A549 (cell line): ENCODE measurements around the gene MBOAT2. TPM values are rescaled to one million over a fixed set of nuclear protein-coding genes. Genes with fewer than 3 reads are reported as not detected.

Experiments used
- ATAC-seq, 2 experiments: fragments of 200-7000 bp in 1 of 2; fragments of >200 bp in 1 of 2; cut with Nextera tagmentation in 1 of 2; cut with Tn5 transposase in 1 of 2; 3 replicates each; pipeline versions ENCODE4 v1.8.0 to v1.9.1; 2018 to 2020; ENCODE audit warnings: mild to moderate bottlenecking in 1 of 2, moderate library complexity in 1 of 2
- CTCF ChIA-PET: fragments of 300-600 bp; sonication (Branson Sonifier 250); formaldehyde crosslinking; extraction: SDS; loops from one replicate; lab custom pipeline; 2021; ENCODE audit warnings: antibody characterized with exemption, inconsistent platforms; lab: Yijun Ruan, JAX
- POLR2A ChIA-PET: fragments of 350-600 bp; formaldehyde crosslinking; extraction: SDS; loops from one replicate; lab custom pipeline; 2021; ENCODE audit warnings: antibody characterized with exemption, inconsistent platforms; lab: Yijun Ruan, JAX
- DNase-seq, 2 experiments: peaks; one replicate each; pipeline versions ENCODE4 v3.0.0 to v3.0.0-alpha.2; 2011 to 2016; ENCODE audit warnings: low read depth in 1 of 2, low spot score in 1 of 2
- FAIRE-seq: peaks from 2 replicates; lab custom pipeline; 2011; peaks lifted over from hg19 to GRCh38; lab: Jason Lieb, UNC
- H3K27ac ChIP-seq, 2 experiments: fragments of >200 bp; sonication (Bioruptor Twin); formaldehyde crosslinking; 3 replicates each; pipeline ENCODE4 v1.5.1; 2016 to 2017
- H3K4me1 ChIP-seq: fragments of >200 bp; sonication (Bioruptor Twin); formaldehyde crosslinking; 3 replicates; pipeline ENCODE4 v1.6.1; 2016
- H3K4me2 ChIP-seq: fragments of >200 bp; sonication (Bioruptor Twin); formaldehyde crosslinking; 3 replicates; pipeline ENCODE4 v1.6.1; 2016
- H3K4me3 ChIP-seq: fragments of >200 bp; sonication (Bioruptor Twin); formaldehyde crosslinking; 3 replicates; pipeline ENCODE4 v1.5.1; 2016
- H3K9me3 ChIP-seq: fragments of >200 bp; sonication (Bioruptor Twin); formaldehyde crosslinking; 3 replicates; pipeline ENCODE4 v1.6.1; 2016
- BHLHE40 ChIP-seq: IDR thresholded peaks from 2 replicates; pipeline ENCODE4 v1.6.1; 2012; ENCODE audit warnings: low read depth, low read length, inconsistent platforms
- CBX8 ChIP-seq: fragments of 200-600 bp; sonication (generic); IDR thresholded peaks from 2 replicates; pipeline ENCODE4 v1.6.1; 2016
- CHD4 ChIP-seq: fragments of 200-600 bp; sonication (generic); IDR thresholded peaks from 2 replicates; pipeline ENCODE4 v1.6.1; 2016; ENCODE audit warnings: antibody characterized with exemption, mild to moderate bottlenecking, borderline replicate concordance
- HEYL ChIP-seq: fragments of 250-450 bp; sonication (Bioruptor Pico); IDR thresholded peaks from 2 replicates; pipeline ENCODE4 v1.8.0; 2021; ENCODE audit warnings: mild to moderate bottlenecking, moderate library complexity
- HOXB13 ChIP-seq: fragments of 250-450 bp; sonication (Bioruptor Pico); IDR thresholded peaks from 2 replicates; pipeline ENCODE4 v1.5.0; 2020; ENCODE audit warnings: low read depth, mild to moderate bottlenecking, moderate library complexity
- HOXB5 ChIP-seq: fragments of 250-450 bp; sonication (Bioruptor Pico); IDR thresholded peaks from 2 replicates; pipeline ENCODE4 v1.5.0; 2020; ENCODE audit warnings: mild to moderate bottlenecking, moderate library complexity
- JUNB ChIP-seq: fragments of >200 bp; sonication (Bioruptor Twin); formaldehyde crosslinking; IDR thresholded peaks from 2 replicates; pipeline ENCODE4 v1.6.1; 2016
- KDM1A ChIP-seq: fragments of 200-600 bp; sonication (generic); IDR thresholded peaks from 2 replicates; pipeline ENCODE4 v1.6.1; 2016; ENCODE audit warnings: low read depth, mild to moderate bottlenecking
- MAFK ChIP-seq: fragments of 450-650 bp; IDR thresholded peaks from 2 replicates; pipeline ENCODE4 v1.6.1; 2014; ENCODE audit not compliant: partially characterized antibody
- MYC ChIP-seq: IDR thresholded peaks from 2 replicates; pipeline ENCODE4 v1.6.1; 2012; ENCODE audit warnings: mild to moderate bottlenecking, inconsistent platforms, low read length, improper control_type of control experiment, borderline replicate concordance
- RCOR1 ChIP-seq: fragments of 150-350 bp; IDR thresholded peaks from 2 replicates; pipeline ENCODE4 v1.6.1; 2014; ENCODE audit warnings: antibody characterized with exemption, low read length, low read depth
- RFX5 ChIP-seq: fragments of 450-650 bp; IDR thresholded peaks from 2 replicates; pipeline ENCODE4 v1.7.1; 2014; ENCODE audit warnings: antibody characterized with exemption, mild to moderate bottlenecking, moderate library complexity
- RNF2 ChIP-seq: fragments of 200-600 bp; sonication (generic); IDR thresholded peaks from 2 replicates; pipeline ENCODE4 v1.6.1; 2016; ENCODE audit warnings: low read depth, mild to moderate bottlenecking, antibody characterized with exemption, moderate library complexity, borderline replicate concordance
- ZC3H11A ChIP-seq: fragments of 450-650 bp; IDR thresholded peaks from 2 replicates; pipeline ENCODE4 v1.6.1; 2014; ENCODE audit warnings: antibody characterized with exemption, mild to moderate bottlenecking
- ZFP36 ChIP-seq: fragments of 450-650 bp; IDR thresholded peaks from 2 replicates; pipeline ENCODE4 v1.6.1; 2014; ENCODE audit warnings: borderline replicate concordance; ENCODE audit not compliant: partially characterized antibody
- ZSCAN20 ChIP-seq: fragments of 250-450 bp; sonication (Bioruptor Pico); IDR thresholded peaks from 2 replicates; pipeline ENCODE4 v1.8.0; 2022; ENCODE audit warnings: mild to moderate bottlenecking, moderate library complexity
- WGBS: methylation state at CpG from one replicate; pipeline ENCODE4 v1.1.6; 2017; ENCODE audit errors: missing lambda C conversion rate; 5-methylcytosine and 5-hydroxymethylcytosine counted together
- polyA plus RNA-seq, 4 experiments: library from polyadenylated mRNA; depleted of rRNA in 3 of 4; stranded (reverse); fragments of >200 nt; fragmentation: RNase III in 1 of 4; extraction: RNeasy Plus Mini Kit Qiagen cat#74134 plus additional on column Dnase treatment in 1 of 4; gene quantifications; 2 replicates in 3 of 4; 3 replicates in 1 of 4; pipeline ENCODE4 v1.2.3, GENCODE V29; 2011 to 2017
- TF ChIP-seq, protein P1 (sequence below): fragments of 250-450 bp; sonication (Bioruptor Pico); IDR thresholded peaks from 2 replicates; pipeline ENCODE4 v1.5.0; 2021; ENCODE audit warnings: mild to moderate bottlenecking, moderate library complexity, borderline replicate concordance
- TF ChIP-seq, protein P2 (sequence below): fragments of 200-600 bp; sonication (generic); IDR thresholded peaks from 2 replicates; pipeline ENCODE4 v1.6.1; 2016; ENCODE audit warnings: antibody characterized with exemption, mild to moderate bottlenecking, moderate library complexity
- TF ChIP-seq, protein P3 (sequence below): fragments of 450-650 bp; IDR thresholded peaks from 2 replicates; pipeline ENCODE4 v1.6.1; 2014; ENCODE audit warnings: antibody characterized with exemption
- TF ChIP-seq, protein P4 (sequence below): fragments of 250-450 bp; sonication (Bioruptor Pico); IDR thresholded peaks from 2 replicates; pipeline ENCODE4 v1.5.0; 2020; ENCODE audit warnings: low read depth, mild to moderate bottlenecking, moderate library complexity
- TF ChIP-seq, protein P5 (sequence below): fragments of >200 bp; sonication (Bioruptor Twin); formaldehyde crosslinking; IDR thresholded peaks from 3 replicates; pipeline ENCODE4 v1.6.1; 2016

The MBOAT2 gene
- polyA plus RNA-seq, 2 of the 4 experiments (the other 2 are of a cell fraction), result 33.1 to 33.3 TPM

DNA sequence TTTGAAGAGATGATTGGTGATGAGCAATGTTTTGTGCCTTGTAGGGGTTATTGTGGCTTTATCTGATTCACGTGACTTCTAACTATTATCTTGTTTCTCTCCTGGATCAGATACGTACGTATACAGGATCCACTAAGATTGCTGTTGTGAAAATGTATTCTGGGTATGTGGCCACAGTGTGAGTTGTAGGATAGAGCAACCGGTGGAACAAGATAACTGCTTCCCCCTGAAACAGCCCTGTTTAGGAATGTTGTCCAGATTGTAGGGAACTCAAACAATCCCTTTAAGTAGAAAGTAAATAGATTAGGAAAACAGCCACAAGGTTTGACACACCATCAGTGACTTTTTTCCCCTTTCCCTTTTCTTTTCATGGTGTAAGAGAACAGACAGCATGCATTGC, 22.3 kb upstream of the MBOAT2 start:
- FAIRE-seq, result no peak
- no peak for DNase-seq
- no peak overlapping the region for H3K4me3 ChIP-seq
- no peak overlapping the region for H3K27ac ChIP-seq
- POLR2A ChIA-PET, result no interaction called here
- no peaks in the 10 kb centered on the region for H3K4me1 ChIP-seq
- TF ChIP-seq HOXB5 (CRISPR knock-in tag) (no peak), RCOR1 (no peak), RFX5 (no peak), ZFP36 (no peak), HOXB13 (CRISPR knock-in tag) (no peak)
- ATAC-seq, result no peak; a peak in 2 of 6 replicates
- CTCF ChIA-PET, result no interaction called here
- no peak overlapping the region for H3K4me2 ChIP-seq
- H3K9me3 ChIP-seq, result no peaks in the 10 kb centered on the region
- 75% methylated on average over 4 of the region's 4 CpGs for WGBS

DNA sequence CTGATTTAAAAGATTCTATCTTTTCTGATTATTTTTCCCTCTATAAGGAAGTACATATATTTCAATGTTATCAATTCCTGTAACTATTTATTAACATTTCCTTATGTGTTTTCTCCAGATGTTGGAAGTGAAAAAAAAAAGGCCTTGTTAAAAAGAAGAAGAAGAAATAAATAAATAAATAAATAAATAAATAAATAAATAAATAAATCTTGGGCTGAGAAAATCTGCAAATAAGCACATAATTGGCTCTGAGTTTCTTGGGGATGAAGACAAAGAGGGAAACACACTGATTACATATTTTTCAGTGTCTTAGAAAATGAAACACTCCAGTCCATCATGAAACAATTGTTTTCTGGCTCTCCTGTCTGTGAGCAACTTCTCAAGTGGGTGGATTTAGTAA, 21.1 kb upstream of the MBOAT2 start:
- no peaks in the 10 kb centered on the region for H3K9me3 ChIP-seq
- H3K27ac ChIP-seq, result no peak overlapping the region
- POLR2A ChIA-PET, result no interaction called here
- no peak for DNase-seq
- H3K4me2 ChIP-seq, result no peak overlapping the region
- TF ChIP-seq ZFP36, result no peak
- no peak for TF ChIP-seq CHD4
- TF ChIP-seq ZC3H11A, result peak; percentile 99
- TF ChIP-seq, all 56 proteins: peak for 1
- no peaks in the 10 kb centered on the region for H3K4me1 ChIP-seq
- H3K4me3 ChIP-seq, result no peak overlapping the region
- CTCF ChIA-PET, result interaction anchor here (0.9 kb wide), 1 partner anchor 116 kb away, joined by 3 read pairs; no protein-coding TSS in a partner anchor
- ATAC-seq (no peak), FAIRE-seq (no peak)

DNA sequence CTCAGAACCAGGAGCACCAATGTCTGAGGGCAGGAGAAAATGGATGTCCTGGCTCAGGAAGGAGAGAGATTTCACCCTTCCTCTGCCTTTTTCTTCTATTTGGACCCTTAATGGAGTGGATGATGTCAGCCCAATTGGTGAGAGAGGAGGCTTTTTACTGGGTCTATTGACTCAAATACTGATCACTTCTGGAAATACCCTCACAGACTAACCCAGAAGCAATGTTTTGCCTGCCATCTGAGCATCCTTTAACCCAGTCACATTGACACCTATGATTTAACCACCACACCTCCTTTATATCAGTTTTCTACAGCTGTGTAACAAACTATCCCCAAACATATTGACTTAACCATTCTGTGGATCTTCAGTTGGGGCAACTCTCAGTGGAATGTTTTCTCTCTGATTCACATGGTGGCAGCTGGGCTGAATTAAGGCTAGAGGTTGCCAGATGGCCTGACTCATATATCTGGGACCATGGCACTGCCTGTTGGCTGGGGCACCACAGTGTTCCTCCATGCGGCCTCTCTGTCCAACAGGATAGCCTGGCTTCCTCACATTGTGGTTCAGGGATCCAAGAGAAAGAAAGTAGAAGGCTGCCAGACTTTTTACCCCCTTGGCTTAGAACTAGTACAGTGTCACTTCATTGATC, 18.2 kb upstream of the MBOAT2 start:
- Histone ChIP-seq H3K4me2 (no peak overlapping the region), H3K4me3 (no peak overlapping the region), H3K9me3 (no peaks in the 10 kb centered on the region), H3K4me1 (no peaks in the 10 kb centered on the region), H3K27ac (no peak overlapping the region)
- no peak for TF ChIP-seq CBX8
- no peak for TF ChIP-seq ZC3H11A
- TF ChIP-seq MYC, result no peak
- TF ChIP-seq KDM1A, result no peak
- TF ChIP-seq, protein P1, sequence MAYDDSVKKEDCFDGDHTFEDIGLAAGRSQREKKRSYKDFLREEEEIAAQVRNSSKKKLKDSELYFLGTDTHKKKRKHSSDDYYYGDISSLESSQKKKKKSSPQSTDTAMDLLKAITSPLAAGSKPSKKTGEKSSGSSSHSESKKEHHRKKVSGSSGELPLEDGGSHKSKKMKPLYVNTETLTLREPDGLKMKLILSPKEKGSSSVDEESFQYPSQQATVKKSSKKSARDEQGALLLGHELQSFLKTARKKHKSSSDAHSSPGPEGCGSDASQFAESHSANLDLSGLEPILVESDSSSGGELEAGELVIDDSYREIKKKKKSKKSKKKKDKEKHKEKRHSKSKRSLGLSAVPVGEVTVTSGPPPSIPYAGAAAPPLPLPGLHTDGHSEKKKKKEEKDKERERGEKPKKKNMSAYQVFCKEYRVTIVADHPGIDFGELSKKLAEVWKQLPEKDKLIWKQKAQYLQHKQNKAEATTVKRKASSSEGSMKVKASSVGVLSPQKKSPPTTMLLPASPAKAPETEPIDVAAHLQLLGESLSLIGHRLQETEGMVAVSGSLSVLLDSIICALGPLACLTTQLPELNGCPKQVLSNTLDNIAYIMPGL (CRISPR knock-in tag), result no peak
- TF ChIP-seq HOXB5 (CRISPR knock-in tag), result no peak
- TF ChIP-seq, protein P2, sequence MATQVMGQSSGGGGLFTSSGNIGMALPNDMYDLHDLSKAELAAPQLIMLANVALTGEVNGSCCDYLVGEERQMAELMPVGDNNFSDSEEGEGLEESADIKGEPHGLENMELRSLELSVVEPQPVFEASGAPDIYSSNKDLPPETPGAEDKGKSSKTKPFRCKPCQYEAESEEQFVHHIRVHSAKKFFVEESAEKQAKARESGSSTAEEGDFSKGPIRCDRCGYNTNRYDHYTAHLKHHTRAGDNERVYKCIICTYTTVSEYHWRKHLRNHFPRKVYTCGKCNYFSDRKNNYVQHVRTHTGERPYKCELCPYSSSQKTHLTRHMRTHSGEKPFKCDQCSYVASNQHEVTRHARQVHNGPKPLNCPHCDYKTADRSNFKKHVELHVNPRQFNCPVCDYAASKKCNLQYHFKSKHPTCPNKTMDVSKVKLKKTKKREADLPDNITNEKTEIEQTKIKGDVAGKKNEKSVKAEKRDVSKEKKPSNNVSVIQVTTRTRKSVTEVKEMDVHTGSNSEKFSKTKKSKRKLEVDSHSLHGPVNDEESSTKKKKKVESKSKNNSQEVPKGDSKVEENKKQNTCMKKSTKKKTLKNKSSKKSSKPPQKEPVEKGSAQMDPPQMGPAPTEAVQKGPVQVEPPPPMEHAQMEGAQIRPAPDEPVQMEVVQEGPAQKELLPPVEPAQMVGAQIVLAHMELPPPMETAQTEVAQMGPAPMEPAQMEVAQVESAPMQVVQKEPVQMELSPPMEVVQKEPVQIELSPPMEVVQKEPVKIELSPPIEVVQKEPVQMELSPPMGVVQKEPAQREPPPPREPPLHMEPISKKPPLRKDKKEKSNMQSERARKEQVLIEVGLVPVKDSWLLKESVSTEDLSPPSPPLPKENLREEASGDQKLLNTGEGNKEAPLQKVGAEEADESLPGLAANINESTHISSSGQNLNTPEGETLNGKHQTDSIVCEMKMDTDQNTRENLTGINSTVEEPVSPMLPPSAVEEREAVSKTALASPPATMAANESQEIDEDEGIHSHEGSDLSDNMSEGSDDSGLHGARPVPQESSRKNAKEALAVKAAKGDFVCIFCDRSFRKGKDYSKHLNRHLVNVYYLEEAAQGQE, result no peak
- TF ChIP-seq, protein P3, sequence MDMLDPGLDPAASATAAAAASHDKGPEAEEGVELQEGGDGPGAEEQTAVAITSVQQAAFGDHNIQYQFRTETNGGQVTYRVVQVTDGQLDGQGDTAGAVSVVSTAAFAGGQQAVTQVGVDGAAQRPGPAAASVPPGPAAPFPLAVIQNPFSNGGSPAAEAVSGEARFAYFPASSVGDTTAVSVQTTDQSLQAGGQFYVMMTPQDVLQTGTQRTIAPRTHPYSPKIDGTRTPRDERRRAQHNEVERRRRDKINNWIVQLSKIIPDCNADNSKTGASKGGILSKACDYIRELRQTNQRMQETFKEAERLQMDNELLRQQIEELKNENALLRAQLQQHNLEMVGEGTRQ, result no peak
- no peak for TF ChIP-seq JUNB
- no peak for TF ChIP-seq HEYL
- TF ChIP-seq, protein P4, sequence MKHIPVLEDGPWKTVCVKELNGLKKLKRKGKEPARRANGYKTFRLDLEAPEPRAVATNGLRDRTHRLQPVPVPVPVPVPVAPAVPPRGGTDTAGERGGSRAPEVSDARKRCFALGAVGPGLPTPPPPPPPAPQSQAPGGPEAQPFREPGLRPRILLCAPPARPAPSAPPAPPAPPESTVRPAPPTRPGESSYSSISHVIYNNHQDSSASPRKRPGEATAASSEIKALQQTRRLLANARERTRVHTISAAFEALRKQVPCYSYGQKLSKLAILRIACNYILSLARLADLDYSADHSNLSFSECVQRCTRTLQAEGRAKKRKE (CRISPR knock-in tag), result no peak
- TF ChIP-seq RNF2, result no peak
- no peak for TF ChIP-seq MAFK
- TF ChIP-seq, protein P5, sequence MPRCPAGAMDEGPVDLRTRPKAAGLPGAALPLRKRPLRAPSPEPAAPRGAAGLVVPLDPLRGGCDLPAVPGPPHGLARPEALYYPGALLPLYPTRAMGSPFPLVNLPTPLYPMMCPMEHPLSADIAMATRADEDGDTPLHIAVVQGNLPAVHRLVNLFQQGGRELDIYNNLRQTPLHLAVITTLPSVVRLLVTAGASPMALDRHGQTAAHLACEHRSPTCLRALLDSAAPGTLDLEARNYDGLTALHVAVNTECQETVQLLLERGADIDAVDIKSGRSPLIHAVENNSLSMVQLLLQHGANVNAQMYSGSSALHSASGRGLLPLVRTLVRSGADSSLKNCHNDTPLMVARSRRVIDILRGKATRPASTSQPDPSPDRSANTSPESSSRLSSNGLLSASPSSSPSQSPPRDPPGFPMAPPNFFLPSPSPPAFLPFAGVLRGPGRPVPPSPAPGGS, result no peak
- TF ChIP-seq BHLHE40, result no peak
- TF ChIP-seq ZSCAN20 (CRISPR knock-in tag), result no peak
- ChIA-PET POLR2A (no interaction called here), CTCF (interaction anchor here (0.8 kb wide), 1 partner anchor 119 kb away, joined by 3 read pairs; no protein-coding TSS in a partner anchor)
- WGBS, result 73% methylated on average over 1 of the region's 1 CpG
- peak in 1 of 2 experiments; percentile 41; a peak in 1 of 6 replicates for ATAC-seq
- no peak for DNase-seq
- FAIRE-seq, result no peak
